SJSA1 (cell line): Measurements from ENCODE around the gene SEPTIN5. TPM values are rescaled to one million over a fixed set of nuclear protein-coding genes. Genes with fewer than 3 reads are reported as not detected.

ENCODE experiments used
- DNase-seq, 2 experiments: peaks; one replicate each; pipeline ENCODE4 v3.0.0-alpha.2; 2015 to 2020; ENCODE audit warnings: low spot score in 2 of 2, low read depth in 1 of 2
- H3K27ac ChIP-seq: fragments of 250-450 bp; sonication (Bioruptor Pico); 2 replicates; pipeline ENCODE4 v1.5.1; 2020; ENCODE audit warnings: mild to moderate bottlenecking, moderate library complexity
- H3K27me3 ChIP-seq: fragments of 250-450 bp; sonication (Bioruptor Pico); replicated peaks from 2 replicates; pipeline ENCODE4 v1.5.1; 2020; ENCODE audit warnings: mild to moderate bottlenecking, moderate library complexity
- H3K36me3 ChIP-seq: fragments of 250-450 bp; sonication (Bioruptor Pico); 2 replicates; pipeline ENCODE4 v1.5.1; 2020; ENCODE audit warnings: mild to moderate bottlenecking
- H3K4me1 ChIP-seq: fragments of 250-450 bp; sonication (Bioruptor Pico); replicated peaks from 2 replicates; pipeline ENCODE4 v1.6.1; 2021; ENCODE audit warnings: mild to moderate bottlenecking
- H3K4me3 ChIP-seq: fragments of 250-450 bp; sonication (Bioruptor Pico); 2 replicates; pipeline ENCODE4 v1.5.1; 2020; ENCODE audit warnings: mild to moderate bottlenecking
- H3K9me3 ChIP-seq: fragments of 250-450 bp; sonication (Bioruptor Pico); replicated peaks from 2 replicates; pipeline ENCODE4 v1.5.1; 2020; ENCODE audit warnings: mild to moderate bottlenecking
- total RNA-seq: library from RNA; depleted of rRNA; stranded (reverse); fragments of >200 nt; shearing (Covaris generic); gene quantifications from 2 replicates; pipeline ENCODE4 v1.2.3, GENCODE V29; 2014

The SEPTIN5 gene
- total RNA-seq, 1 experiment from 2014 or later: 13.3 TPM

GRCh38 chr22:19704355-19705015, 9.8 kb upstream of the SEPTIN5 start:
- no peaks in the 10 kb centered on the region for H3K27me3 ChIP-seq
- no peak overlapping the region for H3K4me3 ChIP-seq
- DNase-seq: no peak
- no peaks in the 10 kb centered on the region for H3K4me1 ChIP-seq
- H3K9me3 ChIP-seq: no peaks in the 10 kb centered on the region
- no peaks in the 10 kb centered on the region for H3K36me3 ChIP-seq
- no peak overlapping the region for H3K27ac ChIP-seq

GRCh38 chr22:19705181-19705934, 8.9 kb upstream of the SEPTIN5 start:
- H3K27me3 ChIP-seq: no peaks in the 10 kb centered on the region
- H3K36me3 ChIP-seq: no peaks in the 10 kb centered on the region
- H3K9me3 ChIP-seq: no peaks in the 10 kb centered on the region
- no peak for DNase-seq
- H3K4me1 ChIP-seq: no peaks in the 10 kb centered on the region
- H3K4me3 ChIP-seq: no peak overlapping the region
- no peak overlapping the region for H3K27ac ChIP-seq

- no peak overlapping the region for H3K4me3 ChIP-seq
- no peaks in the 10 kb centered on the region for H3K27me3 ChIP-seq
- no peaks in the 10 kb centered on the region for H3K36me3 ChIP-seq
- H3K9me3 ChIP-seq: no peaks in the 10 kb centered on the region
- no peak overlapping the region for H3K27ac ChIP-seq
- no peak for DNase-seq
- H3K4me1 ChIP-seq: no peaks in the 10 kb centered on the region
Measured at GRCh38 chr22:19706661-19707151, 7.6 kb upstream of the SEPTIN5 start.

- Histone ChIP-seq H3K9me3 (no peaks in the 10 kb centered on the region), H3K27me3 (no peaks in the 10 kb centered on the region), H3K4me1 (no peaks in the 10 kb centered on the region), H3K36me3 (no peaks in the 10 kb centered on the region), H3K27ac (no peak overlapping the region), H3K4me3 (no peak overlapping the region)
- no peak for DNase-seq
Measured at GRCh38 chr22:19707347-19708290, 6.7 kb upstream of the SEPTIN5 start.

GRCh38 chr22:19708321-19709011, 5.8 kb upstream of the SEPTIN5 start:
- Histone ChIP-seq H3K9me3 (no peaks in the 10 kb centered on the region), H3K4me3 (no peak overlapping the region), H3K36me3 (no peaks in the 10 kb centered on the region), H3K27ac (no peak overlapping the region), H3K27me3 (no peaks in the 10 kb centered on the region), H3K4me1 (no peaks in the 10 kb centered on the region)
- DNase-seq: no peak

GRCh38 chr22:19709063-19709769, 5.1 kb upstream of the SEPTIN5 start:
- no peaks in the 10 kb centered on the region for H3K36me3 ChIP-seq
- H3K4me1 ChIP-seq: peaks cover 4% of the 10 kb centered on the region
- H3K27me3 ChIP-seq: no peaks in the 10 kb centered on the region
- no peak overlapping the region for H3K4me3 ChIP-seq
- no peak for DNase-seq
- H3K9me3 ChIP-seq: no peaks in the 10 kb centered on the region
- no peak overlapping the region for H3K27ac ChIP-seq

GRCh38 chr22:19710020-19710768, 4.1 kb upstream of the SEPTIN5 start:
- DNase-seq: no peak
- no peak overlapping the region for H3K27ac ChIP-seq
- no peaks in the 10 kb centered on the region for H3K9me3 ChIP-seq
- H3K4me1 ChIP-seq: peaks cover 10% of the 10 kb centered on the region
- no peaks in the 10 kb centered on the region for H3K27me3 ChIP-seq
- H3K36me3 ChIP-seq: no peaks in the 10 kb centered on the region
- no peak overlapping the region for H3K4me3 ChIP-seq

GRCh38 chr22:19710769-19711106, 3.6 kb upstream of the SEPTIN5 start:
- peaks cover 10% of the 10 kb centered on the region for H3K4me1 ChIP-seq
- no peaks in the 10 kb centered on the region for H3K27me3 ChIP-seq
- H3K36me3 ChIP-seq: no peaks in the 10 kb centered on the region
- H3K9me3 ChIP-seq: no peaks in the 10 kb centered on the region
- H3K27ac ChIP-seq: no peak overlapping the region
- no peak for DNase-seq
- H3K4me3 ChIP-seq: no peak overlapping the region

GRCh38 chr22:19713245-19713644, 1.1 kb upstream of the SEPTIN5 start:
- Histone ChIP-seq H3K9me3 (0 out of 2 replicates have a peak, but pooled peaks cover under 1% of the 10 kb centered on the region), H3K4me1 (peaks cover 21% of the 10 kb centered on the region), H3K36me3 (peaks cover 2% of the 10 kb centered on the region), H3K27me3 (no peaks in the 10 kb centered on the region), H3K4me3 (no peak overlapping the region), H3K27ac (no peak overlapping the region)
- no peak for DNase-seq

- Histone ChIP-seq H3K4me1 (peaks cover 26% of the 10 kb centered on the region), H3K27me3 (no peaks in the 10 kb centered on the region), H3K4me3 (peak overlapping the region; percentile 49), H3K36me3 (peaks cover 6% of the 10 kb centered on the region), H3K9me3 (0 out of 2 replicates have a peak, but pooled peaks cover 5% of the 10 kb centered on the region), H3K27ac (no peak overlapping the region)
- DNase-seq: no peak
Measured at GRCh38 chr22:19713650-19714311, 522 bp upstream of the SEPTIN5 start.

GRCh38 chr22:19715188-19715930, 1.1 kb downstream of the SEPTIN5 start:
- Histone ChIP-seq H3K36me3 (peaks cover 11% of the 10 kb centered on the region), H3K4me3 (peak overlapping the region; percentile 49), H3K9me3 (0 out of 2 replicates have a peak, but pooled peaks cover 5% of the 10 kb centered on the region), H3K4me1 (peaks cover 28% of the 10 kb centered on the region), H3K27ac (no peak overlapping the region), H3K27me3 (no peaks in the 10 kb centered on the region)
- no peak for DNase-seq
